TTC549 (cell line): ENCODE results near the gene TINAGL1.

ENCODE experiments used
- FAIRE-seq: peaks from 2 replicates; lab custom pipeline; 2012; peaks lifted over from hg19 to GRCh38; lab: Jason Lieb, UNC

The TINAGL1 gene

GRCh38 chr1:31607360-31607759 is 31.0 kb downstream of the TINAGL1 start:
- FAIRE-seq: no peak

GRCh38 chr1:31609514-31610118 is 33.3 kb downstream of the TINAGL1 start:
- FAIRE-seq: no peak

- FAIRE-seq: no peak
Observed at GRCh38 chr1:31614414-31615005, 38.2 kb downstream of the TINAGL1 start.

- no peak for FAIRE-seq
Observed at GRCh38 chr1:31615414-31615813, 39.1 kb downstream of the TINAGL1 start.

- no peak for FAIRE-seq
Observed at GRCh38 chr1:31615939-31616338, 39.6 kb downstream of the TINAGL1 start.

GRCh38 chr1:31617218-31617915 is 41.1 kb downstream of the TINAGL1 start, which contains the start of gene HCRTR1:
Gene HCRTR1 (plus strand): TSS chr1:31617689. CDS start chr1:31619193, 1,504 bp downstream.
- FAIRE-seq: no peak

- FAIRE-seq: no peak
Observed at GRCh38 chr1:31617916-31618746, 41.8 kb downstream of the TINAGL1 start.

- no peak for FAIRE-seq
Observed at GRCh38 chr1:31618916-31619846, 42.9 kb downstream of the TINAGL1 start.

GRCh38 chr1:31620631-31621497 is 44.5 kb downstream of the TINAGL1 start:
- no peak for FAIRE-seq

GRCh38 chr1:31621498-31621820 is 45.1 kb downstream of the TINAGL1 start:
- FAIRE-seq: no peak

GRCh38 chr1:31621847-31622730 is 45.8 kb downstream of the TINAGL1 start:
- no peak for FAIRE-seq

- FAIRE-seq: no peak
Observed at GRCh38 chr1:31623365-31623764, 47.0 kb downstream of the TINAGL1 start.

- no peak for FAIRE-seq
Observed at GRCh38 chr1:31624309-31624708, 48.0 kb downstream of the TINAGL1 start.

- no peak for FAIRE-seq
Observed at GRCh38 chr1:31624731-31625514, 48.6 kb downstream of the TINAGL1 start.

GRCh38 chr1:31625561-31626222 is 49.4 kb downstream of the TINAGL1 start:
- FAIRE-seq: no peak

- no peak for FAIRE-seq
Observed at GRCh38 chr1:31626223-31627207, 50.2 kb downstream of the TINAGL1 start.

- FAIRE-seq: no peak
Observed at GRCh38 chr1:31627301-31627929, 51.1 kb downstream of the TINAGL1 start.
